Vagina (tissue), 2 donors: Measurements from ENCODE around the gene RAB6A.

Experiments
- POLR2A ChIP-seq, 2 donors: fragments of 450-650 bp; IDR thresholded peaks; one replicate each; pipeline ENCODE4 v1.6.1; 2017; ENCODE audit warnings: antibody characterized with exemption in 2 of 2, mild to moderate bottlenecking in 2 of 2, moderate library complexity in 2 of 2
- POLR2AphosphoS5 ChIP-seq, 2 donors: sonication (generic); formaldehyde crosslinking; IDR thresholded peaks; one replicate each; pipeline ENCODE4 v1.9.0; 2017; ENCODE audit warnings: antibody characterized with exemption in 2 of 2, mild to moderate bottlenecking in 2 of 2, low read depth in 1 of 2; ENCODE audit not compliant: insufficient read depth in 1 of 2
- TF ChIP-seq, protein P1 (sequence below), 3 experiments: fragments of 450-650 bp in 2 of 3; fragments of 200-600 bp in 1 of 3; sonication (generic) in 1 of 3; IDR thresholded peaks; one replicate each; pipeline ENCODE4 v1.5.1; 2017 to 2019; ENCODE audit warnings: antibody characterized with exemption in 3 of 3, mild to moderate bottlenecking in 2 of 3, moderate library complexity in 2 of 3

DNA sequence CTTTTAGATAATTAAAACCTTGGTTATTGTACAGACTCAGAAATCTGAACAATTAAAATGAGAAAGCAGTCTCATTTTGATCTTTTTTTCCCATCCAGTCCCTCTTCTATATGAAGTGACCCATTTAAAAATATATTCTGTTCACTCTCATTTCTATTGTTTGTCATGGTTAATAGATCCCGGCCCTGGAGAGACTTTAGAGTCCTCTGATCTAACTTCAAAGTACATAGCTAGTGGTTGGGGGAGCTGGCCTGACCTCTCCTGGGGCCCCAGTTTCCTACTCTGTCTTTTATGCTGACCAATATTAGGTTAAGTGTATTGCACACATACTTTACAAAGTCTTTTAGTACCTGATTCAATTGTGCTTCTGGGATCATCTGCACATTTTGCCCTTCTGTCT is 40.3 kb upstream of the RAB6A start:
- TF ChIP-seq, protein P1, sequence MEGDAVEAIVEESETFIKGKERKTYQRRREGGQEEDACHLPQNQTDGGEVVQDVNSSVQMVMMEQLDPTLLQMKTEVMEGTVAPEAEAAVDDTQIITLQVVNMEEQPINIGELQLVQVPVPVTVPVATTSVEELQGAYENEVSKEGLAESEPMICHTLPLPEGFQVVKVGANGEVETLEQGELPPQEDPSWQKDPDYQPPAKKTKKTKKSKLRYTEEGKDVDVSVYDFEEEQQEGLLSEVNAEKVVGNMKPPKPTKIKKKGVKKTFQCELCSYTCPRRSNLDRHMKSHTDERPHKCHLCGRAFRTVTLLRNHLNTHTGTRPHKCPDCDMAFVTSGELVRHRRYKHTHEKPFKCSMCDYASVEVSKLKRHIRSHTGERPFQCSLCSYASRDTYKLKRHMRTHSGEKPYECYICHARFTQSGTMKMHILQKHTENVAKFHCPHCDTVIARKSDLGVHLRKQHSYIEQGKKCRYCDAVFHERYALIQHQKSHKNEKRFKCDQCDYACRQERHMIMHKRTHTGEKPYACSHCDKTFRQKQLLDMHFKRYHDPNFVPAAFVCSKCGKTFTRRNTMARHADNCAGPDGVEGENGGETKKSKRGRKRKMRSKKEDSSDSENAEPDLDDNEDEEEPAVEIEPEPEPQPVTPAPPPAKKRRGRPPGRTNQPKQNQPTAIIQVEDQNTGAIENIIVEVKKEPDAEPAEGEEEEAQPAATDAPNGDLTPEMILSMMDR (IDR thresholded peaks at IDR 0.05), result no peak
- TF ChIP-seq POLR2AphosphoS5 (IDR thresholded peaks at IDR 0.05; ENCODE audit: insufficient read depth in 1 of 2, low read depth in 1 of 2), result no peak
- TF ChIP-seq POLR2A (IDR thresholded peaks at IDR 0.05), result no peak
